HL-60 (cell line): ENCODE data around the gene SERPIND1.
"Not testable (repeated sequence)": the region's sequence is repeated elsewhere in the genome, so short reads cannot be mapped to it uniquely, and the experiment has no call there.

ENCODE experiments used
- GABPA ChIP-seq: IDR thresholded peaks from 2 replicates; pipeline ENCODE4 v1.6.1; 2012; ENCODE audit warnings: low read depth
- POLR2AphosphoS5 ChIP-seq: IDR thresholded peaks from 2 replicates; pipeline ENCODE4 v1.6.1; 2012; ENCODE audit warnings: low read depth
- REST ChIP-seq: IDR thresholded peaks from 2 replicates; pipeline ENCODE4 v1.6.1; 2012; ENCODE audit warnings: low read depth; ENCODE audit not compliant: insufficient replicate concordance
- SPI1 ChIP-seq: IDR thresholded peaks from 2 replicates; pipeline ENCODE4 v1.6.1; 2012; ENCODE audit warnings: low read depth, mild to moderate bottlenecking, borderline replicate concordance
- TF ChIP-seq, protein P1 (sequence below): IDR thresholded peaks from one replicate; pipeline ENCODE4 v1.5.1; 2011; ENCODE audit warnings: low read length, control low read depth, inconsistent platforms; ENCODE audit not compliant: insufficient read depth

GRCh38 chr22:20736891-20737290 is 37.0 kb upstream of the SERPIND1 start:
- TF ChIP-seq, protein P1, sequence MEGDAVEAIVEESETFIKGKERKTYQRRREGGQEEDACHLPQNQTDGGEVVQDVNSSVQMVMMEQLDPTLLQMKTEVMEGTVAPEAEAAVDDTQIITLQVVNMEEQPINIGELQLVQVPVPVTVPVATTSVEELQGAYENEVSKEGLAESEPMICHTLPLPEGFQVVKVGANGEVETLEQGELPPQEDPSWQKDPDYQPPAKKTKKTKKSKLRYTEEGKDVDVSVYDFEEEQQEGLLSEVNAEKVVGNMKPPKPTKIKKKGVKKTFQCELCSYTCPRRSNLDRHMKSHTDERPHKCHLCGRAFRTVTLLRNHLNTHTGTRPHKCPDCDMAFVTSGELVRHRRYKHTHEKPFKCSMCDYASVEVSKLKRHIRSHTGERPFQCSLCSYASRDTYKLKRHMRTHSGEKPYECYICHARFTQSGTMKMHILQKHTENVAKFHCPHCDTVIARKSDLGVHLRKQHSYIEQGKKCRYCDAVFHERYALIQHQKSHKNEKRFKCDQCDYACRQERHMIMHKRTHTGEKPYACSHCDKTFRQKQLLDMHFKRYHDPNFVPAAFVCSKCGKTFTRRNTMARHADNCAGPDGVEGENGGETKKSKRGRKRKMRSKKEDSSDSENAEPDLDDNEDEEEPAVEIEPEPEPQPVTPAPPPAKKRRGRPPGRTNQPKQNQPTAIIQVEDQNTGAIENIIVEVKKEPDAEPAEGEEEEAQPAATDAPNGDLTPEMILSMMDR = not testable (repeated sequence)
- not testable (repeated sequence) for TF ChIP-seq REST, POLR2AphosphoS5, GABPA, SPI1
